Astrocyte (in vitro differentiated cells and primary cell): ENCODE measurements around the gene GPR162. TPM values are rescaled to one million over a fixed set of nuclear protein-coding genes. Genes with fewer than 3 reads are reported as not detected.

Source experiments
- DNase-seq: peaks from one replicate; pipeline ENCODE4 v3.0.0-alpha.2; 2010; ENCODE audit warnings: low read depth
- FAIRE-seq: peaks from 2 replicates; lab custom pipeline; 2011; peaks lifted over from hg19 to GRCh38; lab: Jason Lieb, UNC
- H2AFZ ChIP-seq: 2 replicates; pipeline ENCODE4 v1.6.0; 2012; ENCODE audit warnings: low read depth, low read length, inconsistent platforms
- H3K27ac ChIP-seq: 2 replicates; pipeline ENCODE4 v1.5.1; 2011; ENCODE audit warnings: low read depth, low read length, inconsistent platforms
- H3K27me3 ChIP-seq: 2 replicates; pipeline ENCODE4 v1.6.0; 2011; ENCODE audit warnings: low read length, inconsistent platforms; ENCODE audit not compliant: insufficient read depth
- H3K36me3 ChIP-seq: 2 replicates; pipeline ENCODE4 v1.5.1; 2011; ENCODE audit warnings: low read length, inconsistent platforms; ENCODE audit not compliant: insufficient read depth
- H3K4me1 ChIP-seq: 2 replicates; pipeline ENCODE4 v1.5.1; 2011; ENCODE audit warnings: low read length, inconsistent platforms; ENCODE audit not compliant: insufficient read depth
- H3K4me2 ChIP-seq: 2 replicates; pipeline ENCODE4 v1.6.0; 2012; ENCODE audit warnings: low read length, inconsistent platforms
- H3K4me3 ChIP-seq: 2 replicates; pipeline ENCODE4 v1.5.1; 2011; ENCODE audit warnings: low read depth, mild to moderate bottlenecking, low read length, inconsistent platforms; ENCODE audit not compliant: insufficient read depth
- H3K79me2 ChIP-seq: 2 replicates; pipeline ENCODE4 v1.6.0; 2012; ENCODE audit warnings: mild to moderate bottlenecking, low read length, inconsistent platforms; ENCODE audit not compliant: insufficient read depth
- H3K9ac ChIP-seq: 2 replicates; pipeline ENCODE4 v1.6.0; 2012; ENCODE audit warnings: mild to moderate bottlenecking, low read length, inconsistent platforms
- H3K9me3 ChIP-seq: 2 replicates; pipeline ENCODE4 v1.5.1; 2012; ENCODE audit warnings: low read depth, mild to moderate bottlenecking, low read length, inconsistent platforms; ENCODE audit not compliant: insufficient read depth
- H4K20me1 ChIP-seq: 2 replicates; pipeline ENCODE4 v1.6.0; 2012; ENCODE audit warnings: low read length, inconsistent platforms; ENCODE audit not compliant: insufficient read depth
- H3K27ac Mint-ChIP-seq: one replicate; pipeline ENCODE4 v1.8.0; 2021; ENCODE audit warnings: mild to moderate bottlenecking, mixed read lengths; ENCODE audit not compliant: unreplicated experiment
- H3K27me3 Mint-ChIP-seq: one replicate; pipeline ENCODE4 v1.8.0; 2021; ENCODE audit warnings: low read depth, mixed read lengths; ENCODE audit not compliant: unreplicated experiment
- H3K36me3 Mint-ChIP-seq: one replicate; pipeline ENCODE4 v1.8.0; 2021; ENCODE audit warnings: low read depth, mixed read lengths; ENCODE audit not compliant: unreplicated experiment
- H3K4me1 Mint-ChIP-seq: one replicate; pipeline ENCODE4 v1.8.0; 2021; ENCODE audit warnings: low read depth, mixed read lengths; ENCODE audit not compliant: unreplicated experiment
- H3K4me3 Mint-ChIP-seq: one replicate; pipeline ENCODE4 v1.8.0; 2021; ENCODE audit warnings: mild to moderate bottlenecking, moderate library complexity, mixed read lengths; ENCODE audit not compliant: unreplicated experiment
- H3K9me3 Mint-ChIP-seq: one replicate; pipeline ENCODE4 v1.8.0; 2021; ENCODE audit warnings: mild to moderate bottlenecking, mixed read lengths; ENCODE audit not compliant: unreplicated experiment
- CTCF ChIP-seq: IDR thresholded peaks from 2 replicates; pipeline ENCODE4 v1.5.1; 2011; ENCODE audit warnings: low read depth, mild to moderate bottlenecking, inconsistent platforms, low read length, moderate library complexity; ENCODE audit not compliant: insufficient read depth
- EZH2 ChIP-seq: IDR thresholded peaks from 2 replicates; pipeline ENCODE4 v1.6.1; 2012; ENCODE audit warnings: mild to moderate bottlenecking, low read length, inconsistent platforms; ENCODE audit not compliant: insufficient read depth
- total RNA-seq: library from RNA; stranded (reverse); gene quantifications from 2 replicates; pipeline ENCODE4 v1.2.1, GENCODE V29; 2021

Gene GPR162
- total RNA-seq, 1 donor from 2014 or later: 6.2 TPM

GRCh38 chr12:6824901-6825381 is 3.3 kb downstream of the GPR162 start:
- FAIRE-seq: no peak
- peak overlapping the region; percentile 63 for H3K4me3 Mint-ChIP-seq

GRCh38 chr12:6825398-6826124 is 3.9 kb downstream of the GPR162 start:
- Histone ChIP-seq H4K20me1 (peaks cover 6% of the 10 kb centered on the region), H3K9ac (no peak overlapping the region), H3K9me3 (no peaks in the 10 kb centered on the region), H3K27ac (no peak overlapping the region), H3K79me2 (peaks cover 26% of the 10 kb centered on the region), H3K4me1 (peaks cover 28% of the 10 kb centered on the region), H2AFZ (peak overlapping the region; percentile 60), H3K36me3 (no peaks in the 10 kb centered on the region), H3K4me3 (no peak overlapping the region), H3K4me2 (peak overlapping the region; percentile 74), H3K27me3 (no peaks in the 10 kb centered on the region)
- peaks cover 28% of the 10 kb centered on the region for H3K4me1 Mint-ChIP-seq
- no peaks in the 10 kb centered on the region for H3K27me3 Mint-ChIP-seq
- peak overlapping the region; percentile 70 for H3K4me3 Mint-ChIP-seq
- H3K36me3 Mint-ChIP-seq: peaks cover 4% of the 10 kb centered on the region
- peak; percentile 60 for DNase-seq
- no peaks in the 10 kb centered on the region for H3K9me3 Mint-ChIP-seq
- TF ChIP-seq EZH2 (no peak), CTCF (peak; percentile 84)
- no peak overlapping the region for H3K27ac Mint-ChIP-seq
- FAIRE-seq: peak; percentile 72

More at GRCh38 chr12:6824901-6825381, 3.3 kb downstream of the GPR162 start:
- Histone ChIP-seq H3K4me1 (peaks cover 25% of the 10 kb centered on the region), H3K27ac (no peak overlapping the region), H3K36me3 (no peaks in the 10 kb centered on the region), H3K4me2 (peak overlapping the region; percentile 74), H3K9me3 (no peaks in the 10 kb centered on the region), H3K9ac (no peak overlapping the region), H3K4me3 (no peak overlapping the region), H4K20me1 (peaks cover under 1% of the 10 kb centered on the region), H3K79me2 (peaks cover 20% of the 10 kb centered on the region), H2AFZ (peak overlapping the region; percentile 60), H3K27me3 (no peaks in the 10 kb centered on the region)
- no peaks in the 10 kb centered on the region for H3K27me3 Mint-ChIP-seq
- peaks cover 30% of the 10 kb centered on the region for H3K4me1 Mint-ChIP-seq
- TF ChIP-seq CTCF (no peak), EZH2 (no peak)
- no peak overlapping the region for H3K27ac Mint-ChIP-seq
- no peaks in the 10 kb centered on the region for H3K9me3 Mint-ChIP-seq
- DNase-seq: peak; percentile 52
- peaks cover 4% of the 10 kb centered on the region for H3K36me3 Mint-ChIP-seq
